ENCODE measurements around the gene KIAA0319L.
"Not testable (repeated sequence)": the region's sequence is repeated elsewhere in the genome, so short reads cannot be mapped to it uniquely, and the experiment has no call there.

The KIAA0319L gene

DNA sequence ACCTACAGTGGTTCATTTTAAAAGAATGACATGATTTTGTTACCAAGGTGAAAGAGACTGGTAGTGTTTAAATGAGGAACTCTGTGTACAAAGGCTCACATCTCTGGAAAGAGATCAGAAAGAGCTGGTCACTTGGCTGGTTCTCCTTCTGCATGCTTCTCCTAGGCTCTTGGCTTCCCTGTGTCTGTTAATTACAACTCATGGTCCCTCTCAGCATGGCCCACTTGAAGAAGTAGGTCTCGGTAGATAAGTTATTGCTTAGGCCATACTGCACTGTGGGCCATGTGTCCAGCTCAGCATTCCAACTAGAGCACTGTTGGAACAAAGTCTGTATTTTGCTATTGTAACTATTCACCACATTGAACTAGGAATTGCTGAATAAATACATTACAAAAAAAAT lies 91.1 kb downstream of the KIAA0319L start:
- Histone ChIP-seq H3K4me2 (ENCODE audit: low read length) (no peak overlapping the region), H3K36me3 (ENCODE audit: insufficient read depth, low read length) (peaks cover 36% of the 10 kb centered on the region), H3K4me3 (ENCODE audit: low read length) (no peak overlapping the region)

GRCh38 chr1:35463749-35464148 lies 93.5 kb downstream of the KIAA0319L start:
- not testable (repeated sequence) for H3K9me3 ChIP-seq (replicated peaks; ENCODE audit: low read length); H3K4me3 ChIP-seq (ENCODE audit: low read length); H3K9ac ChIP-seq (ENCODE audit: low read depth, low read length); H3K4me1 ChIP-seq (ENCODE audit: control insufficient read depth, insufficient read depth, low read length); H3K27me3 ChIP-seq (ENCODE audit: control insufficient read depth, insufficient read depth, low read length); H3K4me2 ChIP-seq (ENCODE audit: low read length)
- H3K36me3 ChIP-seq (ENCODE audit: insufficient read depth, low read length), result peaks cover 36% of the 10 kb centered on the region

More for the DNA sequence above, 91.1 kb downstream of the KIAA0319L start:
- no peaks in the 10 kb centered on the region for H3K27me3 ChIP-seq (ENCODE audit: control insufficient read depth, insufficient read depth, low read length)
- H3K9me3 ChIP-seq (replicated peaks; ENCODE audit: low read length), result no peaks in the 10 kb centered on the region
- no peak overlapping the region for H3K9ac ChIP-seq (ENCODE audit: low read depth, low read length)
- peaks cover 5% of the 10 kb centered on the region for H3K4me1 ChIP-seq (ENCODE audit: control insufficient read depth, insufficient read depth, low read length)

DNA sequence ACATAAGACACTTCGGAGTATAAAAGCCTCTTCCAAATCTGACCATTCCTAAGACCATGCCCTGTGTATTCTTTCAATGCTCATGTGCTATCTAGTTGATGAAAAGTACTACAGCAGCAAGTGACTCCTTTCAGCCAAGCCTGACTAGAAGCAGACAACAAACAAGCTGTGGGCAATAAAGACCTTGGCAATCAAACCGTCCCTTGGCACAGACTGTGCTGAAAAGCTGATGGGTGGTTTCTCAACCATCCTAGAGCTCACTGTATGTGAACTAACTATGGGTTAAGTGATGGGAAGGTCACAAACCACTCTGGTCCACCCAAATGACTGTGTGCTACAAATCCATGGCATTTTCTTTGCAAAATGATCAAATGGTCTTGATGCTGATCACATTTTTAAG lies 94.0 kb downstream of the KIAA0319L start:
- Histone ChIP-seq H3K4me3 (ENCODE audit: low read length) (no peak overlapping the region), H3K9ac (ENCODE audit: low read depth, low read length) (no peak overlapping the region), H3K4me1 (ENCODE audit: control insufficient read depth, insufficient read depth, low read length) (peaks cover 2% of the 10 kb centered on the region), H3K27me3 (ENCODE audit: control insufficient read depth, insufficient read depth, low read length) (no peaks in the 10 kb centered on the region), H3K9me3 (replicated peaks; ENCODE audit: low read length) (no peaks in the 10 kb centered on the region), H3K4me2 (ENCODE audit: low read length) (no peak overlapping the region), H3K36me3 (ENCODE audit: insufficient read depth, low read length) (peaks cover 40% of the 10 kb centered on the region)

DNA sequence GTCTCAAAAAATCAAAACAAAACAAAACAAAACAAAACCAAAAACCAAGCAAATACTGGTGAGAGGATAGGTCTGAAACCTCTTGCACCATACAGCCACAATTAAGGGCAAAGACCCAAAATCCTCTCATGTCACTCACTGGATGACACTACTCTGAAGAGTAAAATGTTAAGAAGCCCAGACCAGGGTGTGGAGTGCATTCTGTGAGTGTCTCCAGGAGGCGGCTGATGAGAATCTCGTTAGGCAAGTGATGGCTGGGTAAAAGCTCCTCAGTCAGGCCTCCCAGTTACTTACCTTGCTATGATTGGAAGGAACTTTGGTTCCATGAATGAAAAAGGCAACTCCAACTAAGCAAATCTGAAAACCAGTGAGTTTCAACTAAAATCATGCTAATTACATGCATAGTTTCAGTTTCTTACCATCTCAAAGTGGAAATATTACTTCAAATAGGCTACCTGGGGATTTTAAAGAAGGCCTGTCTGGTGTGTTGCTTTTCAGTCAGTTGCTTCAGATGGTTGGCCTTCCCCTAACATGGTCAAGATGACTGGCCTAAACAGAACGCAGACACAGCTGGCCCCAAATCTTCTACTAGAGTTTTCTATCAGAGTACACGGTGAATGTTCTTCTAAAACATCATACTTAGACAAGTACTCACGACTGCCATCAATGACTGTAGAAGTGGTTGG lies 95.1 kb downstream of the KIAA0319L start:
- no peaks in the 10 kb centered on the region for H3K4me1 ChIP-seq (ENCODE audit: control insufficient read depth, insufficient read depth, low read length)
- H3K36me3 ChIP-seq (ENCODE audit: insufficient read depth, low read length), result peaks cover 44% of the 10 kb centered on the region
- H3K4me3 ChIP-seq (ENCODE audit: low read length), result no peak overlapping the region
- no peaks in the 10 kb centered on the region for H3K9me3 ChIP-seq (replicated peaks; ENCODE audit: low read length)
- no peak overlapping the region for H3K9ac ChIP-seq (ENCODE audit: low read depth, low read length)
- H3K4me2 ChIP-seq (ENCODE audit: low read length), result no peak overlapping the region
- no peaks in the 10 kb centered on the region for H3K27me3 ChIP-seq (ENCODE audit: control insufficient read depth, insufficient read depth, low read length)

DNA sequence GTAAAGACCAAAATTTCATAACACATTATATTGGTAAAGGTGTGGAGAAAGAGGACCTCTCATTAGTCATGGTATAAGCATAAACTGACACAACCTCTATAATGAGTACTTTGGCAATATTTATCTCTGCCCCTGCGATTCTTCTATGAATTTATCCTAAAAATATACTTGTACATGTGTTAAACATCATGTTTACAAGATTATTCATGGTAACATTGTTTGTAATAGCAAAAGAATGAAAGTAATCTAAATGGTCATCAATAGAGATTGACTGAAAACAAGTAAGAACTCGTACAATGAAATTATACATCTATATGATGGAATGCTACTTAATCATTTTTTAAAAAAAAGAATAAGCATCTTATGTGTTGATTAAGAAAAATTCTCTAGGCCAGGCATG lies 96.4 kb downstream of the KIAA0319L start:
- peaks cover 43% of the 10 kb centered on the region for H3K36me3 ChIP-seq (ENCODE audit: insufficient read depth, low read length)
- H3K9ac ChIP-seq (ENCODE audit: low read depth, low read length), result no peak overlapping the region

GRCh38 chr1:35454616-35455015 lies 102.6 kb downstream of the KIAA0319L start:
- H3K4me3 ChIP-seq (ENCODE audit: low read length), result no peak overlapping the region
- peak overlapping the region; percentile 4 for H3K4me2 ChIP-seq (ENCODE audit: low read length)
- no peaks in the 10 kb centered on the region for H3K27me3 ChIP-seq (ENCODE audit: control insufficient read depth, insufficient read depth, low read length)
- H3K9me3 ChIP-seq (replicated peaks; ENCODE audit: low read length), result no peaks in the 10 kb centered on the region
- peaks cover 33% of the 10 kb centered on the region for H3K4me1 ChIP-seq (ENCODE audit: control insufficient read depth, insufficient read depth, low read length)
- H3K9ac ChIP-seq (ENCODE audit: low read depth, low read length), result no peak overlapping the region
- H3K36me3 ChIP-seq (ENCODE audit: insufficient read depth, low read length), result peaks cover 39% of the 10 kb centered on the region

More for the DNA sequence above, 96.4 kb downstream of the KIAA0319L start:
- Histone ChIP-seq H3K27me3 (ENCODE audit: control insufficient read depth, insufficient read depth, low read length) (no peaks in the 10 kb centered on the region), H3K4me3 (ENCODE audit: low read length) (no peak overlapping the region), H3K9me3 (replicated peaks; ENCODE audit: low read length) (no peaks in the 10 kb centered on the region), H3K4me1 (ENCODE audit: control insufficient read depth, insufficient read depth, low read length) (no peaks in the 10 kb centered on the region), H3K4me2 (ENCODE audit: low read length) (no peak overlapping the region)

DNA sequence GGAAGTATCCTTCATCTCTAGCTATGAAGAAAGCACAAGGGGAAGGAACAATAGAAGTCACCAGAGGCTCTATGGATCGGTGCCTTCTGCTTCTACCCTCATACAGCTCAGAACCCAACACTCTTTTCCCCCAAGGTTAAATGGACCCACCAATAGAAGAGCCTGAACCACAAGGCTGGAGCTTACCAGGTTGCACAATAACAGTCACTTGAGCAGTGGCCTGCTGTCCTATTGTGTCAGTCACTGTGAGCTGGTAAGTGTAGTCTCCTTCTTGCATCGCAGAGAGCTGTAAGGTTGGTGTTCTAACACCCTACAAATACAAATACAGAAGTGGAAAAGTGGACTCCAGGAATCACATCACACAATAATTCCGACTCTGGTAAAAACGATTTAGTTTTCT lies 103.0 kb downstream of the KIAA0319L start:
- Histone ChIP-seq H3K36me3 (ENCODE audit: insufficient read depth, low read length) (peaks cover 40% of the 10 kb centered on the region), H3K4me3 (ENCODE audit: low read length) (no peak overlapping the region), H3K9me3 (replicated peaks; ENCODE audit: low read length) (no peaks in the 10 kb centered on the region), H3K4me1 (ENCODE audit: control insufficient read depth, insufficient read depth, low read length) (peaks cover 36% of the 10 kb centered on the region), H3K4me2 (ENCODE audit: low read length) (no peak overlapping the region), H3K9ac (ENCODE audit: low read depth, low read length) (no peak overlapping the region), H3K27me3 (ENCODE audit: control insufficient read depth, insufficient read depth, low read length) (no peaks in the 10 kb centered on the region)

DNA sequence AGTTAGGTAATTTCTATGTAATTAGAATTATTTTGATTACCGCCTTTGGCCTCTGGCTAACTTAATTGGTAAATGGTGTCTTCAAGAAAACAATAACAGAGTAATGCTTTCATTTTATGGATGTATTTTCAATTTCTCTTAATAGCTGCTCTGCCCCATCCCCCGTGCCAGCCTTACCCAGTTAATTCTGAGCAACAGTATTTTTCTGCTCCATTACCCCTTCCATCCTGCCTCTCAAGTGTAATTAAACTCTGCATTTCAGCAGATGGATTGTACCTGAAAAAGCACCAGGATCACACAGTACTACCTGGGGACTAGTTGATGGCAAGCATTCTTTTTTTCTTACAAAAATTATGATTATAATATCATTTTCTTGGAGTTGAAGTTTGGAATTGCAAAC lies 104.2 kb downstream of the KIAA0319L start:
- H3K36me3 ChIP-seq (ENCODE audit: insufficient read depth, low read length), result peaks cover 34% of the 10 kb centered on the region

DNA sequence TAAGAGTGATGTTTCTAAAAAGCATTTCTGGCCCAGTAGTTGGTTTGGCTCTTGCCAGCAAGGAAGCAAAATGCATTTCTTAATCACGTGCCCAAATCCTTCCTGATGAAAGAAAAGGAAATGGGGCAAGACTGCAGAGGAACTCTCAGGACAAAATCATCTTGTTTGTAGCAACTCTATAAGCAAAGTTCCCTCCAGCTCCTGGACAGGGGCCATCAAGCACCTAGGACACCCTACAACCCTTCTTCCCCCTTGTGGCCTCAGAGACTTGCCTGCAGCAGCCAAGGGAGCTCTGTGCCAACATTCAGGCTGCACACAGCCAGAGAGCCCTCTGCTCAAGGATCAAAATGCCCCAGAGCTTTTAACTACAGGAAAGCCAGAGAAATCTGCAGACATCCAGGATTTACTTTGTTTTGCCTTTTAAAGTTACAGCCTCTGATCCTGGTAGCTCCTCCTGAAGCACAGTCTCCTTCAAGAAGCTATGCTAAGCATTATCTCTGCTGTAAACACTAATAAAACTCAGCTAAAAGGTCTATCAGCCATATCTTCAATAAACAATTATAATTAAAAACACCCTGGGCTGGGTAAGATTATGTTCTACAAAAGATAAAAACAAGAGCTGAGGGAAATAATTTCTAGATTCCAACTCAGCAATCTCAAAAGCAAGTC lies 105.0 kb downstream of the KIAA0319L start:
- peaks cover 51% of the 10 kb centered on the region for H3K4me1 ChIP-seq (ENCODE audit: control insufficient read depth, insufficient read depth, low read length)

More for the DNA sequence above, 104.2 kb downstream of the KIAA0319L start:
- Histone ChIP-seq H3K27me3 (ENCODE audit: control insufficient read depth, insufficient read depth, low read length) (no peaks in the 10 kb centered on the region), H3K9ac (ENCODE audit: low read depth, low read length) (no peak overlapping the region), H3K4me1 (ENCODE audit: control insufficient read depth, insufficient read depth, low read length) (peaks cover 47% of the 10 kb centered on the region), H3K4me3 (ENCODE audit: low read length) (no peak overlapping the region), H3K9me3 (replicated peaks; ENCODE audit: low read length) (no peaks in the 10 kb centered on the region), H3K4me2 (ENCODE audit: low read length) (no peak overlapping the region)

DNA sequence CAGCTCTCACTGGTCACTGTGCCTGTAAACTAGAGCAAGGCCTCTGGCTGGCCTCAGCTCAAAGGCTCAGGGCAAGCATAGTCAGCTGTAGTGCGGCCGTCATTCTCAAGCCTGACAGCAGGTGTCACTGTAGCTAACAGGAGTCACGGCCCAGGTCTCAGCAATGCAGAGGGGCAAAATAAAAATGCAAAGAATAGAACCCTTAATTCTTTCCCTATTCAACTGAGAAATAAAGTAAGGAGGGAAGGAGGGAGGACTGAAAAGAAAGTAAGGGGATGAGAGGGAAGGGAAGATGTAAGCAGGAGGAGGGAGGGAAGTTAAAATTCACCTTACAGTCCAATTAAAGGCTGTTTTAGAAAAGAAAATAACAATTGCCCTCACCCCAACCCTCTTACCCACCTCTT lies 106.1 kb downstream of the KIAA0319L start:
- Histone ChIP-seq H3K4me3 (ENCODE audit: low read length) (no peak overlapping the region), H3K4me1 (ENCODE audit: control insufficient read depth, insufficient read depth, low read length) (peaks cover 51% of the 10 kb centered on the region), H3K36me3 (ENCODE audit: insufficient read depth, low read length) (peaks cover 41% of the 10 kb centered on the region), H3K27me3 (ENCODE audit: control insufficient read depth, insufficient read depth, low read length) (no peaks in the 10 kb centered on the region), H3K9me3 (replicated peaks; ENCODE audit: low read length) (no peaks in the 10 kb centered on the region), H3K9ac (ENCODE audit: low read depth, low read length) (no peak overlapping the region), H3K4me2 (ENCODE audit: low read length) (no peak overlapping the region)

More for the DNA sequence above, 105.0 kb downstream of the KIAA0319L start:
- Histone ChIP-seq H3K9me3 (replicated peaks; ENCODE audit: low read length) (no peaks in the 10 kb centered on the region), H3K4me3 (ENCODE audit: low read length) (no peak overlapping the region), H3K36me3 (ENCODE audit: insufficient read depth, low read length) (peaks cover 33% of the 10 kb centered on the region), H3K9ac (ENCODE audit: low read depth, low read length) (peak overlapping the region; percentile 14), H3K27me3 (ENCODE audit: control insufficient read depth, insufficient read depth, low read length) (no peaks in the 10 kb centered on the region), H3K4me2 (ENCODE audit: low read length) (no peak overlapping the region)

DNA sequence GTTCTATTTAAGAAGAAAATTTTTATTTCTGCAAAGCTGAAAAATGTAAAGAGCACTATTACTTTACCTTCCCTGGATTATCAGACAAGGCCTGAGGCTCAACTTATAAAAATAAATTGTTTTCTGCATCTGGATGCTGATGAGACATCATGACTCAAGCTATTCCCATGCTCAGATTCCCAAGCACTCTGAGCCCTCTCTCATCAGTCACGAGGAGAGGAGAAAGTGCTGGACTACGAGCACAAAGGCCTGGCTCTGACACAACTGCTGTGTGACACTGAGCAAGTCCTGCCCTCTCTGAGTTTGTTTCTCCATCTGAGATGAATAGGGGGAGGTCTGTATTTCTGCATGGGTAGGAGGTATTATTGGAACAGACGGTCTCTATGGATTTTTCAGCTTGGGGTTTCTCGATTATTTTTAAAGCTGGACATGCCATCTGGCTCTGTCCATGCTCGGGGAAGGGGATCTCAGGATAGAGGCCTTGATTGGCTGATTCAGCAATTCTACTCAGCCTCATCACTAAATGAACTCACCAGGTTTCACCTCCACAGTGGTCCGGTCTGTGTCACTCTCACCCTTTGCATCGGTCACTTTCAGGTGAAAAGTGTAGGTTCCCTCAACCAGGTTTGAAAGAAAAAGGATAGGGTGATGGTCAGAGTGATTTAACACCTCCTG lies 107.7 kb downstream of the KIAA0319L start:
- Histone ChIP-seq H3K4me2 (ENCODE audit: low read length) (peak overlapping the region; percentile 67), H3K9me3 (replicated peaks; ENCODE audit: low read length) (no peaks in the 10 kb centered on the region), H3K27me3 (ENCODE audit: control insufficient read depth, insufficient read depth, low read length) (no peaks in the 10 kb centered on the region), H3K36me3 (ENCODE audit: insufficient read depth, low read length) (peaks cover 41% of the 10 kb centered on the region), H3K4me3 (ENCODE audit: low read length) (no peak overlapping the region), H3K9ac (ENCODE audit: low read depth, low read length) (peak overlapping the region; percentile 73), H3K4me1 (ENCODE audit: control insufficient read depth, insufficient read depth, low read length) (peaks cover 42% of the 10 kb centered on the region)
